GM15510 (cell line): ENCODE results near the gene ERMP1.

ENCODE experiments used
- POLR2A ChIP-seq: IDR thresholded peaks from 3 replicates; pipeline ENCODE4 v1.6.1; 2011; ENCODE audit warnings: borderline replicate concordance; ENCODE audit not compliant: insufficient read length; ENCODE audit errors: extremely low read depth

The ERMP1 gene

GRCh38 chr9:5783982-5784381, 48.9 kb downstream of the ERMP1 start:
- TF ChIP-seq POLR2A: no peak

GRCh38 chr9:5778805-5779204, 54.1 kb downstream of the ERMP1 start:
- TF ChIP-seq POLR2A: no peak

- TF ChIP-seq POLR2A: no peak
Observed at GRCh38 chr9:5773324-5773999, 59.5 kb downstream of the ERMP1 start.

- TF ChIP-seq POLR2A: no peak
Observed at GRCh38 chr9:5767968-5768932, 64.7 kb downstream of the ERMP1 start.

- no peak for TF ChIP-seq POLR2A
Observed at GRCh38 chr9:5764130-5764868, 68.6 kb downstream of the ERMP1 start.

GRCh38 chr9:5762421-5762820, 70.5 kb downstream of the ERMP1 start:
- no peak for TF ChIP-seq POLR2A

- no peak for TF ChIP-seq POLR2A
Observed at GRCh38 chr9:5760338-5760737, 72.6 kb downstream of the ERMP1 start.

GRCh38 chr9:5756633-5757032, 76.3 kb downstream of the ERMP1 start:
- TF ChIP-seq POLR2A: no peak

- TF ChIP-seq POLR2A: no peak
Observed at GRCh38 chr9:5750569-5750968, 82.3 kb downstream of the ERMP1 start.

- TF ChIP-seq POLR2A: no peak
Observed at GRCh38 chr9:5749306-5749705, 83.6 kb downstream of the ERMP1 start.

GRCh38 chr9:5748438-5748837, 84.5 kb downstream of the ERMP1 start:
- TF ChIP-seq POLR2A: no peak

- TF ChIP-seq POLR2A: no peak
Observed at GRCh38 chr9:5743109-5743508, 89.8 kb downstream of the ERMP1 start.

- TF ChIP-seq POLR2A: no peak
Observed at GRCh38 chr9:5736563-5737346, 96.2 kb downstream of the ERMP1 start.

- TF ChIP-seq POLR2A: no peak
Observed at GRCh38 chr9:5735072-5735471, 97.8 kb downstream of the ERMP1 start.
